Stimulated activated CD8-positive, alpha-beta memory T cell treated with anti-CD3 and anti-CD28 coated beads, Interleukin-12 subunit alpha, Interleukin-12 subunit beta, amount 100 ng/mL, for 1 hour (primary cell): Measurements from ENCODE around the gene FILIP1.
A peak's percentile ranks its signal among the peaks of the same experiment; 100 is the strongest.

Experiments
- DNase-seq: peaks from one replicate; pipeline ENCODE4 v3.0.0-alpha.2; 2020; ENCODE audit warnings: low read depth

FILIP1 gene

GRCh38 chr6:75266716-75267291 lies 226.8 kb downstream of the FILIP1 start:
- no peak for DNase-seq

- DNase-seq = no peak
These were observed 230.2 kb downstream of the FILIP1 start for GRCh38 chr6:75263401-75263750.

GRCh38 chr6:75262716-75263400 lies 230.7 kb downstream of the FILIP1 start:
- DNase-seq = no peak

GRCh38 chr6:75261299-75261698 lies 232.3 kb downstream of the FILIP1 start:
- no peak for DNase-seq

- DNase-seq = no peak
These were observed 236.1 kb downstream of the FILIP1 start for GRCh38 chr6:75257343-75258087.

- DNase-seq = no peak
These were observed 243.0 kb downstream of the FILIP1 start for GRCh38 chr6:75250552-75250951.

- DNase-seq = no peak
These were observed 243.8 kb downstream of the FILIP1 start for GRCh38 chr6:75249837-75250236.

GRCh38 chr6:75246386-75246785 lies 247.2 kb downstream of the FILIP1 start:
- no peak for DNase-seq

GRCh38 chr6:75244063-75244584 lies 249.5 kb downstream of the FILIP1 start:
- no peak for DNase-seq

GRCh38 chr6:75243333-75244062 lies 250.1 kb downstream of the FILIP1 start, which contains the start of gene COX7A2:
COX7A2 (minus strand) TSS chr6:75243801; CDS start chr6:75243734, 67 bp downstream.
- DNase-seq = peak; percentile 74
